ENCODE measurements around the gene SLC49A3. TPM values are rescaled to one million over a fixed set of nuclear protein-coding genes. Genes with fewer than 3 reads are reported as not detected.
A peak's percentile ranks its signal among the peaks of the same experiment; 100 is the strongest.

SLC49A3 gene
- total and polyA plus RNA-seq, 2 of the 13 experiments (the other 11 are each of a cell fraction or from before 2014, with no cell fraction given): 0.07 to 0.17 TPM

- TF ChIP-seq SOX13 (IDR thresholded peaks at IDR 0.05) (no peak), SOX13 (CRISPR knock-in tag; conservative IDR thresholded peaks at IDR 0.05 in 1 of 2, IDR thresholded peaks at IDR 0.05 in 1 of 2) (0 out of 4 replicates have a peak, but pooled peaks of 1 of the 2 experiments have one; percentile 5), TEAD3 (CRISPR knock-in tag; optimal IDR thresholded peaks at IDR 0.05; ENCODE audit: borderline replicate concordance) (peak; percentile 16)
Observed at GRCh38 chr4:686413-687040, 2.4 kb downstream of the SLC49A3 start (continued).

GRCh38 chr4:685679-686412, 3.1 kb downstream of the SLC49A3 start:
- no TSS peak for BruUV-seq (replicated peaks)
- Histone ChIP-seq H3K9ac (ENCODE audit: insufficient read depth, low read depth, low read length) (no peak overlapping the region), H3K4me3 (replicated peaks in 1 of 3; ENCODE audit: insufficient read depth in 1 of 3, low read depth in 2 of 3, low read length in 3 of 3) (no peak overlapping the region), H3K36me3 (replicated peaks in 1 of 2; ENCODE audit: control insufficient read depth in 1 of 2, insufficient read depth in 2 of 2, low read length in 2 of 2) (no peaks in the 10 kb centered on the region), H3K27ac (ENCODE audit: extremely low read length, insufficient read depth, low read length) (no peak overlapping the region), H2AFZ (ENCODE audit: low read length) (no peak overlapping the region), H4K20me1 (ENCODE audit: insufficient read depth, low read length) (no peaks in the 10 kb centered on the region), H3K79me2 (ENCODE audit: insufficient read depth, low read length) (no peaks in the 10 kb centered on the region), H3K4me1 (ENCODE audit: insufficient read depth, low read length) (peaks cover 82% of the 10 kb centered on the region), H3K4me2 (ENCODE audit: low read depth, low read length) (no peak overlapping the region), H3K27me3 (ENCODE audit: control insufficient read depth in 1 of 2, insufficient read depth in 2 of 2, low read length in 2 of 2) (0 out of 5 replicates have a peak, but pooled peaks cover 0 to 1% of the 10 kb centered on the region in 2 experiments), H3K9me3 (ENCODE audit: low read length) (no peaks in the 10 kb centered on the region)
- TF ChIP-seq ZNF260 (CRISPR knock-in tag; IDR thresholded peaks at IDR 0.05; ENCODE audit: borderline replicate concordance, low read depth): no peak
- TF ChIP-seq ZFP91 (CRISPR knock-in tag; IDR thresholded peaks at IDR 0.05; ENCODE audit: borderline replicate concordance): no peak
- no peak for TF ChIP-seq MED13 (CRISPR knock-in tag; IDR thresholded peaks at IDR 0.05)
- TF ChIP-seq ZNF280B (CRISPR knock-in tag; IDR thresholded peaks at IDR 0.05; ENCODE audit: borderline replicate concordance): no peak
- TF ChIP-seq AGO1 (IDR thresholded peaks at IDR 0.05; ENCODE audit: low read depth, low read length, poor library complexity, severe bottlenecking): peak; percentile 26
- 78% methylated on average over 7 of the region's 37 CpGs for WGBS (ENCODE audit: low lambda C conversion rate)
- ChIA-PET CTCF (ENCODE audit: low intra/inter-chr PET ratio, low total read pairs) (no interaction called here), POLR2A (no interaction called here)
- in situ Hi-C loops (cut with HindIII; ENCODE audit: extremely low pct_ligation_motif_present, low pct_unique_long_range_greater_than_20kb) (no loop called here), intact Hi-C loops (cut with micrococcal nuclease; ENCODE audit: unreplicated experiment) (loop anchor here (2.0 to 5.0 kb wide), 2 partner anchors 19 to 36 kb away; partner anchors contain the start of gene PCGF3)
- FAIRE-seq: no peak
- no peak for ATAC-seq
- DNase-seq (ENCODE audit: low spot score): no peak
